H9 (cell line): ENCODE data around the gene GRID2. TPM values are rescaled to one million over a fixed set of nuclear protein-coding genes. Genes with fewer than 3 reads are reported as not detected.

ENCODE experiments used
- DNase-seq: peaks from one replicate; pipeline ENCODE4 v3.0.0-alpha.2; 2017
- H2AFZ ChIP-seq: one replicate; pipeline ENCODE4 v1.6.1; 2013; ENCODE audit warnings: mild to moderate bottlenecking, low read length, control low read depth, moderate library complexity
- H2AK5ac ChIP-seq: 2 replicates; pipeline ENCODE4 v1.6.1; 2013; ENCODE audit warnings: low read length, control low read depth, mixed read lengths; ENCODE audit not compliant: insufficient read length
- H2BK120ac ChIP-seq: one replicate; pipeline ENCODE4 v1.6.1; 2013; ENCODE audit warnings: low read depth, mild to moderate bottlenecking, low read length, control low read depth, inconsistent platforms; ENCODE audit not compliant: poor library complexity, severe bottlenecking
- H2BK12ac ChIP-seq: 2 replicates; pipeline ENCODE4 v1.6.1; 2013; ENCODE audit warnings: low read length, control low read depth, mixed read lengths, low read depth; ENCODE audit not compliant: insufficient read length
- H2BK15ac ChIP-seq: 2 replicates; pipeline ENCODE4 v1.6.1; 2013; ENCODE audit warnings: low read depth, low read length, control low read depth
- H2BK20ac ChIP-seq: one replicate; pipeline ENCODE4 v1.6.1; 2013; ENCODE audit warnings: low read depth, mild to moderate bottlenecking, low read length, control low read depth, inconsistent platforms; ENCODE audit not compliant: poor library complexity, severe bottlenecking
- H2BK5ac ChIP-seq: 2 replicates; pipeline ENCODE4 v1.6.1; 2013; ENCODE audit warnings: low read length, control low read depth, mixed read lengths; ENCODE audit not compliant: insufficient read length
- H3K14ac ChIP-seq: 2 replicates; pipeline ENCODE4 v1.6.1; 2013; ENCODE audit warnings: low read length, control low read depth; ENCODE audit not compliant: insufficient read depth
- H3K18ac ChIP-seq: 2 replicates; pipeline ENCODE4 v1.6.1; 2013; ENCODE audit warnings: low read depth, mild to moderate bottlenecking, mixed read lengths, low read length, control low read depth; ENCODE audit not compliant: insufficient read length
- H3K23ac ChIP-seq: 2 replicates; pipeline ENCODE4 v1.6.1; 2013; ENCODE audit warnings: low read length, control low read depth, mixed read lengths, low read depth; ENCODE audit not compliant: insufficient read length
- H3K23me2 ChIP-seq: 2 replicates; pipeline ENCODE4 v1.6.1; 2013; ENCODE audit warnings: low read depth, mild to moderate bottlenecking, mixed read lengths, low read length, control low read depth; ENCODE audit not compliant: insufficient read length, poor library complexity, severe bottlenecking
- H3K27ac ChIP-seq: 2 replicates; pipeline ENCODE4 v1.5.1; 2013; ENCODE audit warnings: low read length, control low read depth, mixed read lengths, low read depth; ENCODE audit not compliant: insufficient read length
- H3K27me3 ChIP-seq: 2 replicates; pipeline ENCODE4 v1.6.1; 2013; ENCODE audit warnings: low read length, control low read depth, inconsistent platforms; ENCODE audit not compliant: insufficient read depth
- H3K4ac ChIP-seq: 2 replicates; pipeline ENCODE4 v1.6.1; 2013; ENCODE audit warnings: low read depth, mild to moderate bottlenecking, control low read depth, inconsistent platforms, low read length, moderate library complexity
- H3K4me1 ChIP-seq: 2 replicates; pipeline ENCODE4 v1.6.1; 2013; ENCODE audit warnings: low read length, control low read depth, inconsistent platforms; ENCODE audit not compliant: insufficient read depth
- H3K4me2 ChIP-seq: 2 replicates; pipeline ENCODE4 v1.6.1; 2013; ENCODE audit warnings: low read length, control low read depth, mixed read lengths; ENCODE audit not compliant: insufficient read length, insufficient read depth
- H3K56ac ChIP-seq: 2 replicates; pipeline ENCODE4 v1.6.1; 2013; ENCODE audit warnings: low read depth, mild to moderate bottlenecking, mixed read lengths, low read length, control low read depth; ENCODE audit not compliant: insufficient read length
- H3K79me1 ChIP-seq: 2 replicates; pipeline ENCODE4 v1.6.1; 2013; ENCODE audit warnings: low read depth, mild to moderate bottlenecking, moderate library complexity, low read length, control low read depth, inconsistent platforms; ENCODE audit not compliant: insufficient read depth, poor library complexity, severe bottlenecking
- H3K79me2 ChIP-seq: 2 replicates; pipeline ENCODE4 v1.6.1; 2013; ENCODE audit warnings: low read length, control low read depth, inconsistent platforms; ENCODE audit not compliant: insufficient read depth
- H3K9ac ChIP-seq: 2 replicates; pipeline ENCODE4 v1.6.1; 2013; ENCODE audit warnings: low read length, control low read depth, mixed read lengths; ENCODE audit not compliant: insufficient read length; ENCODE audit errors: extremely low read depth
- H3K9me3 ChIP-seq: one replicate; pipeline ENCODE4 v1.6.1; 2013; ENCODE audit warnings: low read depth, low read length, inconsistent platforms; ENCODE audit not compliant: control insufficient read depth
- H3T11ph ChIP-seq: one replicate; pipeline ENCODE4 v1.6.1; 2013; ENCODE audit warnings: mild to moderate bottlenecking, low read length, control low read depth, inconsistent platforms
- H4K20me1 ChIP-seq: one replicate; pipeline ENCODE4 v1.6.1; 2013; ENCODE audit not compliant: control insufficient read depth, insufficient read length, insufficient read depth
- H4K5ac ChIP-seq: 2 replicates; pipeline ENCODE4 v1.6.1; 2013; ENCODE audit warnings: low read depth, mild to moderate bottlenecking, mixed read lengths, low read length, control low read depth; ENCODE audit not compliant: insufficient read length
- H4K8ac ChIP-seq: replicated peaks from 2 replicates; pipeline ENCODE4 v1.6.1; 2013; ENCODE audit warnings: low read length, control low read depth, mixed read lengths, low read depth; ENCODE audit not compliant: insufficient read length
- H4K91ac ChIP-seq: 2 replicates; pipeline ENCODE4 v1.6.1; 2013; ENCODE audit warnings: low read depth, mild to moderate bottlenecking, moderate library complexity, mixed read lengths, low read length, control low read depth; ENCODE audit not compliant: insufficient read length
- H3K27ac Mint-ChIP-seq, 3 experiments: 2 replicates in 2 of 3; 3 replicates in 1 of 3; pipeline ENCODE4 v1.8.0; 2020 to 2021; ENCODE audit warnings: mixed read lengths in 3 of 3, mild to moderate bottlenecking in 1 of 3, moderate library complexity in 1 of 3
- H3K27me3 Mint-ChIP-seq: 2 replicates; pipeline ENCODE4 v1.8.0; 2021; ENCODE audit warnings: low read depth, mild to moderate bottlenecking, moderate library complexity, mixed read lengths
- H3K36me3 Mint-ChIP-seq, 3 experiments: 2 replicates in 2 of 3; 3 replicates in 1 of 3; pipeline ENCODE4 v1.8.0; 2020 to 2021; ENCODE audit warnings: low read depth in 3 of 3, mixed read lengths in 3 of 3; ENCODE audit not compliant: insufficient read depth in 1 of 3
- H3K4me1 Mint-ChIP-seq, 2 experiments: 2 replicates each; pipeline ENCODE4 v1.8.0; 2020; ENCODE audit warnings: mixed read lengths in 2 of 2
- H3K4me3 Mint-ChIP-seq, 2 experiments: 2 replicates in 1 of 2; 3 replicates in 1 of 2; pipeline ENCODE4 v1.8.0; 2020 to 2021; ENCODE audit warnings: mild to moderate bottlenecking in 2 of 2, mixed read lengths in 2 of 2, moderate library complexity in 1 of 2
- H3K9me3 Mint-ChIP-seq, 2 experiments: 2 replicates in 1 of 2; 3 replicates in 1 of 2; pipeline ENCODE4 v1.8.0; 2020; ENCODE audit warnings: mild to moderate bottlenecking in 2 of 2, mixed read lengths in 2 of 2, moderate library complexity in 1 of 2
- WGBS: extraction: QIAGEN DNeasy Blood & Tissue Kit; methylation state at CpG from one replicate; pipeline ENCODE4 v1.1.7; 2013; ENCODE audit warnings: missing lambda C conversion rate, low lambda C conversion rate, mixed read lengths; ENCODE audit not compliant: insufficient read length; ENCODE audit errors: extremely low coverage; 5-methylcytosine and 5-hydroxymethylcytosine counted together
- total RNA-seq: library from RNA; stranded (reverse); gene quantifications from 2 replicates; pipeline ENCODE4 v1.2.1, GENCODE V29; 2021
- TF ChIP-seq, protein P1 (sequence below): fragments of 200-600 bp; sonication (generic); conservative IDR thresholded peaks from 3 replicates; pipeline ENCODE4 v1.8.0; 2021; ENCODE audit warnings: antibody characterized with exemption, mild to moderate bottlenecking

The GRID2 gene
- total RNA-seq, 1 experiment from 2014 or later, result 21.8 TPM

DNA sequence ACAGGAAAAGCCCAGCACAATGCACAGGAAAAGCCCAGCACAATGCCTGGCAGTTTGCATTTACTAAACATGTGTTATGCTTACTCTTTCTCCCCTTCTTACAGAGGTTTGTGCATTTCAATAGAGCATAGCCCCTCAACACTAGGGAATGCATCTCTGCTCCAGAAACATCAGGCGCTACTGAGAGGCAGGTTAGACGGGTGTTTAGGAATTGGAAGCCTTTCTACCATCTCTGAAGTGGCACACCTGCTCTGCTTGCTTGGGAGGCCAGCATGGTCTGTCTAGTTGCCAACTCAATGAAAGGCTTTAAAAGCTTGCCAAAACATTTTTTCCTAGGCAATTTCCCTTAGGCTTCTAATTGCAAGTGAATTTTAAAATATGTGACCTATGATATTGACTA is 55.7 kb downstream of the GRID2 start:
- H3K4me3 Mint-ChIP-seq, result peak overlapping the region in 1 of 2 experiments; percentile 30; a peak in 1 of 5 replicates
- no peak overlapping the region for H4K91ac ChIP-seq

More for the DNA sequence above, 55.7 kb downstream of the GRID2 start:
- H3K4me2 ChIP-seq, result peak overlapping the region; percentile 53
- no peak overlapping the region for H2BK120ac ChIP-seq
- no peak overlapping the region for H2BK20ac ChIP-seq
- no peak overlapping the region for H2BK5ac ChIP-seq
- H4K20me1 ChIP-seq, result no peaks in the 10 kb centered on the region
- H3K18ac ChIP-seq, result no peak overlapping the region
- H3K79me1 ChIP-seq, result no peaks in the 10 kb centered on the region
- no peaks in the 10 kb centered on the region for H3K9me3 Mint-ChIP-seq
- no peak overlapping the region for H3K27ac ChIP-seq
- no peak overlapping the region for H2AK5ac ChIP-seq
- no peaks in the 10 kb centered on the region for H3K36me3 Mint-ChIP-seq
- H3K23ac ChIP-seq, result no peak overlapping the region
- H2BK15ac ChIP-seq, result no peak overlapping the region
- no peaks in the 10 kb centered on the region for H3K27me3 Mint-ChIP-seq
- H3K56ac ChIP-seq, result no peak overlapping the region
- no peak overlapping the region for H3K9ac ChIP-seq
- H4K5ac ChIP-seq, result no peak overlapping the region
- no peaks in the 10 kb centered on the region for H3K27me3 ChIP-seq
- H2BK12ac ChIP-seq, result no peak overlapping the region
- no CpG with 5 or more reads among the region's 2 CpGs for WGBS
- DNase-seq, result no peak
- no peak overlapping the region for H3K4ac ChIP-seq
- H2AFZ ChIP-seq, result no peak overlapping the region
- H3K14ac ChIP-seq, result no peak overlapping the region
- H4K8ac ChIP-seq, result no peak overlapping the region
- H3T11ph ChIP-seq, result no peak overlapping the region
- no peaks in the 10 kb centered on the region for H3K9me3 ChIP-seq
- peak overlapping the region in 2 of 3 experiments; percentile 22 to 89; a peak in 3 of 7 replicates for H3K27ac Mint-ChIP-seq
- peaks cover 39 to 43% of the 10 kb centered on the region in 2 experiments for H3K4me1 Mint-ChIP-seq
- TF ChIP-seq, protein P1, sequence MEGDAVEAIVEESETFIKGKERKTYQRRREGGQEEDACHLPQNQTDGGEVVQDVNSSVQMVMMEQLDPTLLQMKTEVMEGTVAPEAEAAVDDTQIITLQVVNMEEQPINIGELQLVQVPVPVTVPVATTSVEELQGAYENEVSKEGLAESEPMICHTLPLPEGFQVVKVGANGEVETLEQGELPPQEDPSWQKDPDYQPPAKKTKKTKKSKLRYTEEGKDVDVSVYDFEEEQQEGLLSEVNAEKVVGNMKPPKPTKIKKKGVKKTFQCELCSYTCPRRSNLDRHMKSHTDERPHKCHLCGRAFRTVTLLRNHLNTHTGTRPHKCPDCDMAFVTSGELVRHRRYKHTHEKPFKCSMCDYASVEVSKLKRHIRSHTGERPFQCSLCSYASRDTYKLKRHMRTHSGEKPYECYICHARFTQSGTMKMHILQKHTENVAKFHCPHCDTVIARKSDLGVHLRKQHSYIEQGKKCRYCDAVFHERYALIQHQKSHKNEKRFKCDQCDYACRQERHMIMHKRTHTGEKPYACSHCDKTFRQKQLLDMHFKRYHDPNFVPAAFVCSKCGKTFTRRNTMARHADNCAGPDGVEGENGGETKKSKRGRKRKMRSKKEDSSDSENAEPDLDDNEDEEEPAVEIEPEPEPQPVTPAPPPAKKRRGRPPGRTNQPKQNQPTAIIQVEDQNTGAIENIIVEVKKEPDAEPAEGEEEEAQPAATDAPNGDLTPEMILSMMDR, result no peak
- H3K23me2 ChIP-seq, result no peaks in the 10 kb centered on the region
- peaks cover 9% of the 10 kb centered on the region; the same call in 1 of the 2 replicates for H3K4me1 ChIP-seq
- no peaks in the 10 kb centered on the region for H3K79me2 ChIP-seq
